Measurements from ENCODE around the gene MBD2. TPM values are rescaled to one million over a fixed set of nuclear protein-coding genes. Genes with fewer than 3 reads are reported as not detected.

Gene MBD2
- total RNA-seq, 2 donors from 2014 or later: 35.9 to 39.2 TPM

- peaks cover 14% of the 10 kb centered on the region for H3K4me1 Mint-ChIP-seq
- no peak overlapping the region for H3K27ac Mint-ChIP-seq
- no peak overlapping the region for H3K27ac ChIP-seq (ENCODE audit: low read depth, low read length)
- no peak overlapping the region for H3K4me3 Mint-ChIP-seq
- H3K36me3 Mint-ChIP-seq (ENCODE audit: low read depth): peaks cover 47% of the 10 kb centered on the region
- H3K9me3 Mint-ChIP-seq: no peaks in the 10 kb centered on the region
- H3K9ac ChIP-seq (ENCODE audit: extremely low read depth, low read length, poor library complexity, severe bottlenecking): no peak overlapping the region
- peaks cover 50% of the 10 kb centered on the region for H3K36me3 ChIP-seq (ENCODE audit: control insufficient read depth, insufficient read depth, low read length)
- no peaks in the 10 kb centered on the region for H3K4me1 ChIP-seq (ENCODE audit: control insufficient read depth, insufficient read depth, low read length)
- H3K4me3 ChIP-seq (ENCODE audit: low read length): no peak overlapping the region
- peaks cover 5% of the 10 kb centered on the region for H3K9me3 ChIP-seq (ENCODE audit: control insufficient read depth, low read length)
- H3K27me3 ChIP-seq (ENCODE audit: control insufficient read depth, insufficient read depth, low read length, poor library complexity, severe bottlenecking): no peaks in the 10 kb centered on the region
- no peaks in the 10 kb centered on the region for H3K27me3 Mint-ChIP-seq (ENCODE audit: insufficient read depth)
- 97 to 100% methylated on average over 4 of the region's 4 CpGs for WGBS, 2 experiments (ENCODE audit: insufficient coverage in 1 of 2, insufficient read length in 1 of 2)
- DNase-seq: no peak
- TF ChIP-seq CTCF (conservative IDR thresholded peaks at IDR 0.05): no peak
These were observed 21.6 kb downstream of the MBD2 start for GRCh38 chr18:54202851-54203250.

- WGBS, 2 experiments (ENCODE audit: insufficient coverage in 1 of 2, insufficient read length in 1 of 2): 94% methylated on average over 3 of the region's 3 CpGs; no CpG with 5 or more reads in 1 of the 2 experiments
These were observed 26.6 kb downstream of the MBD2 start for GRCh38 chr18:54197747-54198411.

GRCh38 chr18:54193786-54194185 lies 30.7 kb downstream of the MBD2 start:
- DNase-seq: no peak
- Mint-ChIP-seq H3K9me3 (peaks cover 2% of the 10 kb centered on the region), H3K4me1 (no peaks in the 10 kb centered on the region), H3K27ac (no peak overlapping the region), H3K36me3 (ENCODE audit: low read depth) (no peaks in the 10 kb centered on the region), H3K4me3 (no peak overlapping the region), H3K27me3 (ENCODE audit: insufficient read depth) (no peaks in the 10 kb centered on the region)
- Histone ChIP-seq H3K4me3 (ENCODE audit: low read length) (no peak overlapping the region), H3K9me3 (ENCODE audit: control insufficient read depth, low read length) (no peaks in the 10 kb centered on the region), H3K36me3 (ENCODE audit: control insufficient read depth, insufficient read depth, low read length) (no peaks in the 10 kb centered on the region), H3K27me3 (ENCODE audit: control insufficient read depth, insufficient read depth, low read length, poor library complexity, severe bottlenecking) (no peaks in the 10 kb centered on the region), H3K4me1 (ENCODE audit: control insufficient read depth, insufficient read depth, low read length) (no peaks in the 10 kb centered on the region), H3K9ac (ENCODE audit: extremely low read depth, low read length, poor library complexity, severe bottlenecking) (no peak overlapping the region), H3K27ac (ENCODE audit: low read depth, low read length) (no peak overlapping the region)
- WGBS, 2 experiments (ENCODE audit: insufficient coverage in 1 of 2, insufficient read length in 1 of 2): 83 to 85% methylated on average over 1 to 2 of the region's 2 CpGs
- no peak for TF ChIP-seq CTCF (conservative IDR thresholded peaks at IDR 0.05)

More at GRCh38 chr18:54197747-54198411, 26.6 kb downstream of the MBD2 start:
- Mint-ChIP-seq H3K27me3 (ENCODE audit: insufficient read depth) (no peaks in the 10 kb centered on the region), H3K4me1 (no peaks in the 10 kb centered on the region), H3K27ac (no peak overlapping the region), H3K4me3 (no peak overlapping the region), H3K9me3 (no peaks in the 10 kb centered on the region), H3K36me3 (ENCODE audit: low read depth) (peaks cover 30% of the 10 kb centered on the region)
- Histone ChIP-seq H3K27ac (ENCODE audit: low read depth, low read length) (no peak overlapping the region), H3K9me3 (ENCODE audit: control insufficient read depth, low read length) (peaks cover 4% of the 10 kb centered on the region), H3K9ac (ENCODE audit: extremely low read depth, low read length, poor library complexity, severe bottlenecking) (no peak overlapping the region), H3K4me3 (ENCODE audit: low read length) (no peak overlapping the region), H3K4me1 (ENCODE audit: control insufficient read depth, insufficient read depth, low read length) (no peaks in the 10 kb centered on the region), H3K27me3 (ENCODE audit: control insufficient read depth, insufficient read depth, low read length, poor library complexity, severe bottlenecking) (no peaks in the 10 kb centered on the region), H3K36me3 (ENCODE audit: control insufficient read depth, insufficient read depth, low read length) (peaks cover 29% of the 10 kb centered on the region)
- no peak for DNase-seq
- no peak for TF ChIP-seq CTCF (conservative IDR thresholded peaks at IDR 0.05)
